Activated naive CD4-positive, alpha-beta T cell treated with anti-CD3 and anti-CD28 coated beads, Interleukin-2, amount 10 ng/mL, durations not matched to agents 7 days and 5 days (primary cell): Measurements from ENCODE around the gene KBTBD12.

ENCODE experiments used
- CTCF ChIA-PET: fragments of 350-600 bp; sonication (Branson Sonifier 250); formaldehyde crosslinking; loops from one replicate; lab custom pipeline; 2021; ENCODE audit warnings: antibody characterized with exemption; lab: Charles Lee
- DNase-seq: peaks from one replicate; pipeline ENCODE4 v3.0.0-alpha.2; 2020
- H3K27ac Mint-ChIP-seq: one replicate; pipeline ENCODE4 v1.8.0; 2021; ENCODE audit warnings: mild to moderate bottlenecking, moderate library complexity, mixed read lengths
- H3K27me3 Mint-ChIP-seq: one replicate; pipeline ENCODE4 v1.8.0; 2021; ENCODE audit warnings: mild to moderate bottlenecking, mixed read lengths
- H3K36me3 Mint-ChIP-seq: one replicate; pipeline ENCODE4 v1.8.0; 2021; ENCODE audit warnings: mixed read lengths
- H3K4me1 Mint-ChIP-seq: one replicate; pipeline ENCODE4 v1.8.0; 2021; ENCODE audit warnings: mixed read lengths
- H3K4me3 Mint-ChIP-seq: one replicate; pipeline ENCODE4 v1.8.0; 2021; ENCODE audit warnings: mild to moderate bottlenecking, moderate library complexity, mixed read lengths
- H3K9me3 Mint-ChIP-seq: one replicate; pipeline ENCODE4 v1.8.0; 2021; ENCODE audit warnings: mixed read lengths

The KBTBD12 gene

GRCh38 chr3:127975153-127976029 is 60.4 kb downstream of the KBTBD12 start:
- Mint-ChIP-seq H3K36me3 (no peaks in the 10 kb centered on the region), H3K4me3 (no peak overlapping the region), H3K9me3 (no peaks in the 10 kb centered on the region), H3K4me1 (no peaks in the 10 kb centered on the region), H3K27ac (no peak overlapping the region), H3K27me3 (peaks cover 41% of the 10 kb centered on the region)
- CTCF ChIA-PET: no interaction called here
- DNase-seq: no peak

GRCh38 chr3:127978636-127979035 is 63.6 kb downstream of the KBTBD12 start:
- H3K4me3 Mint-ChIP-seq: no peak overlapping the region

GRCh38 chr3:127979473-127979872 is 64.4 kb downstream of the KBTBD12 start:
- no peak overlapping the region for H3K27ac Mint-ChIP-seq
- H3K4me1 Mint-ChIP-seq: no peaks in the 10 kb centered on the region
- no peaks in the 10 kb centered on the region for H3K9me3 Mint-ChIP-seq
- peaks cover 27% of the 10 kb centered on the region for H3K27me3 Mint-ChIP-seq
- H3K4me3 Mint-ChIP-seq: no peak overlapping the region
- CTCF ChIA-PET: no interaction called here
- DNase-seq: no peak
- H3K36me3 Mint-ChIP-seq: no peaks in the 10 kb centered on the region

More at GRCh38 chr3:127978636-127979035, 63.6 kb downstream of the KBTBD12 start:
- H3K27me3 Mint-ChIP-seq: peaks cover 32% of the 10 kb centered on the region
- H3K36me3 Mint-ChIP-seq: no peaks in the 10 kb centered on the region
- CTCF ChIA-PET: no interaction called here
- H3K27ac Mint-ChIP-seq: no peak overlapping the region
- H3K4me1 Mint-ChIP-seq: no peaks in the 10 kb centered on the region
- H3K9me3 Mint-ChIP-seq: no peaks in the 10 kb centered on the region
- DNase-seq: no peak

- H3K27ac Mint-ChIP-seq: no peak overlapping the region
- no peak for DNase-seq
- no peaks in the 10 kb centered on the region for H3K4me1 Mint-ChIP-seq
- CTCF ChIA-PET: no interaction called here
- no peak overlapping the region for H3K4me3 Mint-ChIP-seq
- no peaks in the 10 kb centered on the region for H3K36me3 Mint-ChIP-seq
- H3K9me3 Mint-ChIP-seq: no peaks in the 10 kb centered on the region
- peaks cover 19% of the 10 kb centered on the region for H3K27me3 Mint-ChIP-seq
Measured at GRCh38 chr3:127981097-127981496, 66.1 kb downstream of the KBTBD12 start.

- Mint-ChIP-seq H3K4me1 (no peaks in the 10 kb centered on the region), H3K9me3 (no peaks in the 10 kb centered on the region), H3K27me3 (peaks cover 19% of the 10 kb centered on the region), H3K27ac (no peak overlapping the region), H3K4me3 (no peak overlapping the region), H3K36me3 (no peaks in the 10 kb centered on the region)
- CTCF ChIA-PET: no interaction called here
- DNase-seq: no peak
Measured at GRCh38 chr3:127982155-127982554, 67.1 kb downstream of the KBTBD12 start.

GRCh38 chr3:127984241-127984975 is 69.4 kb downstream of the KBTBD12 start:
- H3K27ac Mint-ChIP-seq: no peak overlapping the region
- CTCF ChIA-PET: no interaction called here
- H3K4me1 Mint-ChIP-seq: no peaks in the 10 kb centered on the region
- no peaks in the 10 kb centered on the region for H3K36me3 Mint-ChIP-seq
- DNase-seq: no peak
- peaks cover 11% of the 10 kb centered on the region for H3K27me3 Mint-ChIP-seq
- H3K9me3 Mint-ChIP-seq: no peaks in the 10 kb centered on the region
- no peak overlapping the region for H3K4me3 Mint-ChIP-seq

- CTCF ChIA-PET: no interaction called here
- no peak for DNase-seq
- Mint-ChIP-seq H3K27ac (no peak overlapping the region), H3K9me3 (no peaks in the 10 kb centered on the region), H3K27me3 (peaks cover 11% of the 10 kb centered on the region), H3K4me3 (no peak overlapping the region), H3K4me1 (no peaks in the 10 kb centered on the region), H3K36me3 (no peaks in the 10 kb centered on the region)
Measured at GRCh38 chr3:127985216-127985615, 70.2 kb downstream of the KBTBD12 start.

- Mint-ChIP-seq H3K27me3 (peaks cover 11% of the 10 kb centered on the region), H3K4me3 (no peak overlapping the region), H3K36me3 (no peaks in the 10 kb centered on the region), H3K27ac (no peak overlapping the region), H3K9me3 (no peaks in the 10 kb centered on the region), H3K4me1 (no peaks in the 10 kb centered on the region)
- DNase-seq: no peak
- CTCF ChIA-PET: no interaction called here
Measured at GRCh38 chr3:127985655-127986225, 70.7 kb downstream of the KBTBD12 start.

- DNase-seq: no peak
- CTCF ChIA-PET: no interaction called here
- no peaks in the 10 kb centered on the region for H3K4me1 Mint-ChIP-seq
- H3K9me3 Mint-ChIP-seq: no peaks in the 10 kb centered on the region
- H3K27me3 Mint-ChIP-seq: peaks cover 14% of the 10 kb centered on the region
- H3K4me3 Mint-ChIP-seq: no peak overlapping the region
- H3K36me3 Mint-ChIP-seq: no peaks in the 10 kb centered on the region
- no peak overlapping the region for H3K27ac Mint-ChIP-seq
Measured at GRCh38 chr3:127986803-127987202, 71.8 kb downstream of the KBTBD12 start.

GRCh38 chr3:127987309-127987995 is 72.4 kb downstream of the KBTBD12 start:
- Mint-ChIP-seq H3K4me1 (no peaks in the 10 kb centered on the region), H3K36me3 (no peaks in the 10 kb centered on the region), H3K27ac (no peak overlapping the region), H3K27me3 (peaks cover 8% of the 10 kb centered on the region), H3K4me3 (no peak overlapping the region), H3K9me3 (no peaks in the 10 kb centered on the region)
- no peak for DNase-seq
- CTCF ChIA-PET: no interaction called here

GRCh38 chr3:127988770-127989557 is 73.9 kb downstream of the KBTBD12 start:
- CTCF ChIA-PET: interaction anchor here (1.1 kb wide), 1 partner anchor 292 kb away, joined by 3 read pairs; no protein-coding TSS in a partner anchor
- H3K27ac Mint-ChIP-seq: no peak overlapping the region
- H3K36me3 Mint-ChIP-seq: no peaks in the 10 kb centered on the region
- peaks cover 4% of the 10 kb centered on the region for H3K27me3 Mint-ChIP-seq
- no peak for DNase-seq
- H3K9me3 Mint-ChIP-seq: no peaks in the 10 kb centered on the region
- H3K4me3 Mint-ChIP-seq: no peak overlapping the region
- H3K4me1 Mint-ChIP-seq: no peaks in the 10 kb centered on the region

GRCh38 chr3:127990051-127990450 is 75.0 kb downstream of the KBTBD12 start:
- Mint-ChIP-seq H3K27me3 (peaks cover 4% of the 10 kb centered on the region), H3K9me3 (no peaks in the 10 kb centered on the region), H3K4me3 (no peak overlapping the region), H3K36me3 (no peaks in the 10 kb centered on the region), H3K4me1 (no peaks in the 10 kb centered on the region), H3K27ac (no peak overlapping the region)
- DNase-seq: no peak
- CTCF ChIA-PET: interaction anchor here (1.1 kb wide), 1 partner anchor 293 kb away, joined by 3 read pairs; no protein-coding TSS in a partner anchor

- Mint-ChIP-seq H3K27me3 (peaks cover 4% of the 10 kb centered on the region), H3K4me1 (no peaks in the 10 kb centered on the region), H3K27ac (no peak overlapping the region), H3K36me3 (no peaks in the 10 kb centered on the region), H3K9me3 (no peaks in the 10 kb centered on the region), H3K4me3 (no peak overlapping the region)
- CTCF ChIA-PET: no interaction called here
- DNase-seq: no peak
Measured at GRCh38 chr3:127990461-127990860, 75.4 kb downstream of the KBTBD12 start.
